Stimulated activated CD8-positive, alpha-beta memory T cell treated with anti-CD3 and anti-CD28 coated beads, Interleukin-15, amount 100 ng/mL, for 48 hours (primary cell): ENCODE measurements around the gene MT2A.
A peak's percentile ranks its signal among the peaks of the same experiment; 100 is the strongest.

Experiments used
- DNase-seq, 2 donors: peaks; one replicate each; pipeline ENCODE4 v3.0.0-alpha.2; 2020; ENCODE audit warnings: low read depth in 2 of 2

MT2A gene

DNA sequence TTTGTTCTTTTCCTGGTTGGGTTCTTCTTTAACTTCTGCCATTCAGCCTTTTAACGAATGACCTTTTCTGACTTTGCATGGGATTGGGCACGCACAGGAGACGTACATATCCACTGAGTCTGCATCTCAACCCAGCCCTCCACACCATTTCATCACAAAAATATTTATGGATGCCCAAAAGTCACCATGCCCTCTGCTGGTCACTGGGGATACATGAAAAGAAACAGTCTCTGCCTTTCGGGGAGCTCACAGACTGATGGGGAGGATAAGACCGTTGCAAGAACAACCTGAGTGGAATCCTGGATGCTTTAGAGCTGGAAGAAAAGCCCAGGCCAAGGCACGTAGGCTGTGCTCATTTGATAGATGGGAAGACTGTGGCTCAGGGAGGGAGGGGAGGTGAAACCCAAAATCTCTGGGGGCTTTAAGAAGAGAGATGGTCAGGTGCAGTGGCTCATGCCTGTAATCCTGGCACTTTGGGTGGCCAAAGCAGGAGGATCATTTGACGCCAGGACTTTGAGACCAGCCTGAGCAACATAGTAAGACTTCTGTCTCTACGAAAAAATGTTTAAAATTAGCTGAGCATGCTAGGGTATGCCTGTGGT is 7.9 kb upstream of the MT2A start:
- DNase-seq = no peak

DNA sequence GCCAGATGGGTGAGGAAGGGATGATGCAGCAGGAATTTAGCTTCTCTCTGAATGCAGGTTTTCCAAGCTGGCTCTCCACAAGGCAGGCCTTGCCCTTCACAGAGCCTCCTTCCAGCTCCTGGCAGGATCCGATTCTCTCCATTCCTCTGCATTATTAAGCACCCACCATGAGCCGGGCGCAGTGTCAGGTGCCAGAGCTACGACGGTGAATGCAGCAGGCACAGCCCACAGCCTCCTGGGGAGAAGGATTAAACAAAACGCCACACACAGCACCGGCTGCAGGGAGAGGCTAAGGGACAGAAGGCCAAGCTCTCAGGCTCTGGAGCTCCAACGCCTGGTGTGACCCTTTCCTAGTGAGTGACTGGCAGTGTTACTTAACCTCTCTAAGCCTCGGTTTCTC is 7.1 kb upstream of the MT2A start:
- no peak for DNase-seq

DNA sequence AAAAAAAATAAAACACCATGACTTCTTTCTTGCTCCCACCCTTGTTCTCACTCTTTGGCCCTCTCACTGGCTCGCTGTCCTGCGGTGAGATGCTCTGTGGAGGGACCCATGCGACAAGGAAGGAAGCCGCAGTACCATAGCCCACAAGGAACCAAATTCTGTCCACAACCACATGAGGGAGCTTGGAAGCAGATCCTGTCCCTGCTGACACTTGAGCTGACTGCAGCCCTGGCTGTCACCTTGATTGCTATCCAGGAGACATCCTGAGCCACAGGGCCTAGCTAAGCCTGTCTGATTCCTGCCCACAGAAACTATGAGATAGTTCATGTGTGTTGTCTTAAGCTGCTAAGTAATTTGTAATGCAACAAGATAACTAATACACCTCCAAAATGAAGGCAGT is 4.8 kb upstream of the MT2A start:
- DNase-seq = no peak

DNA sequence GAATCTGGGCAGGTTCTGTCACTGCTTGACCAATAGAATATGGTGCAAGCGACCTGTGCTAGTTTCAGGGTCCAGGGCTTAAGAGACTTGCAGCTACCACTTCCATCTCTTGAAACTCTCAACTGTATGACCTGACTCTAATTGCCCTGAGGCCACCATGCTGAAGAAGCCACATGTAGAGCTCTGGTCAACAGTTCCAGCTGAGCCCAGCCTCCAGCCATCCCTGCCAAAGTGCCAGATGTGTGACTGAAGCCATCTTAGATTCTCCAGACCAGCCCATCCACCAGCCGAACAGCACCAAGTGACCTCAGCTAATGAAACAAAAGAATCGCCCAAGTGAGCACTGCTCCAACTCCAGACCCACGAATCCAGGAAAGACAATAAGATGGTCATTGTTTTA is 3.4 kb upstream of the MT2A start:
- DNase-seq = no peak

DNA sequence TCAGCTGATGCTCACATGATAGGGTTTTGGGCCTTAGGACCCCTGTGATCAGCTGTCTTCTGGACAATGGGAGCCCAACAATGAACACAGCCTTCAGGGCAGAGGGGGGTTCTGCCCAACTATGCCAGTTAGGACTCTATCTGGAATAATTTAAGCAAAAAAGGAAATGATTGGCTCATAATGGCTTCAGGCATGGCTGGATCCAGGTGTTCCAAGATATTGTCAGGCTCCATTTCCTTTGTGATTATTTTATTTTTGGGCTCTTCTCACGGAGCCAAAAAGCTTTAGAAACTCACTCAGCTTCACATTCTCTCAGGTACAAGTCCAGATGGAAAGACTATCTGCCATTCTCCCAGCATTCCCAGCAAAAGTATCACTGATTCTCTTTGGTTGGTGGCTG is 2.9 kb upstream of the MT2A start:
- no peak for DNase-seq

DNA sequence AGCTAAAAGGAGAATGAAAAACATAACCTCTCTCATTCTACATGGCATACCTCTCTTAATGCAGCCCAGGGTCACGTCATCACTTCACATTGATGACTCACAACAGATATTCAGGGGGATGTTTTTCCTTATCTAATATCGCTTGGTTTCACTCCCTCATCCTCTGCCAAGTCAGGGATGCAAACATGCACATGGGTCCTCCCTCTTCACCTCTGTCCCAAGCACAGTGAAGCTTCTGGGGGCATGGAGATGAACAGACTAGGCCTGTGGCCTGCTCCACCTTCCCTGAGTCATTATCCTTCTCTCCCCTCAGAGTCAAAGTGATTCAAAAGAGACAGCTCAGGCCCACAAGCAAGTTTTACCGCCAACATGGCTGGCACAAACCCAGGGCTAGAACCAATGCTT is 2.3 kb upstream of the MT2A start:
- no peak for DNase-seq

DNA sequence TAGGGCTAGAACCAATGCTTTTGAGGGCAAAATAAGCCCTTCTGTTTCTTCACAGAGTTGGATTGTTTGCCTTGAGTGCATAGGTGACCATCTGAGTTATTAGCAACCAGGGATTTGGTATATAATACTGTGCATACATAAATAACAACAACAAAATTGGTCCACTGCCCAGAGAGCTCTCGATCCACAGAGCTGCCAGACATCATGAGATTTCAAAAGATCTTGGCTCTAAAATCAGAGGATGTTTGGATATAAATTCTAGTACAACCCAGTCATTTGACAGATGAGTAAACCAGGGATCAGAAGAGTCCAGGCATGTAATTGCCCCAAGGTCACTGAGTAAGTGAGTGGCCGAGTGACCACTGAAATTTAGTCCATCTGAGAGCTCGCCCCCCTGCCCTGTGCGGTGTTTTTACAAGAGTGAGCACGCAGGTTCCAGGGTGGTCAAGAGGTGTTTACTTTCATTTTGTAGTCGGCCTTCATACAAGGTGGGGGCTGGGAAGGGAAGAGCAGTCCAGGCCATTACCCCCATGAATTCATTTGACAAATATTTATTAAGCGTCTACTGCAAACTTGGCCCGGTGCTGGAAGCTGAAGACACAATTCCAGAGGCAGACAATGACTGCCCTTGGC is 1.8 kb upstream of the MT2A start:
- DNase-seq = no peak

DNA sequence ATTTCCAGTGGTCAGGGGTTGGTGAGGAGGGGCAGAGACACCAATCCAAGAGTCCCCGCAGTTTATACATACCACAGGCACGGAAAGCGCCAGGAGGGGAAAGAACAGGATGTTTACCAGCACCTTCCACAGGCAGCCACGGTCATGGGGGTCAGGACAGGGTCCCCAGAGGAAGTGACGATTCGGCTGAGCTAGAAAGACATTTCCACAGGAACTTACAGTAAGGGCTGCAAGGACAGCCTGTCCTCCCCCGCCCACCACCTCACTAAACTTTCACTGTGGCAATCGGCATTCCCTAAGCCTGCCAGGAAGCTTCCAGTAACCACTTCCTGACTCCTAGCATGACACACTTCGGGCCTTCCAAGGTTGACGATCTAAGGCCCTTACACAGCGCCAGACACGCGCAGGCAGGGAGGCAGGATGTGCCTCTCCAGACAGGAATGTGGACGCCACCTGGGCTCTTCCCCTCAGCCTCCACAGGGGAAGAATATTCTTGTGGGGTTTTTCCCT is 1.2 kb upstream of the MT2A start:
- DNase-seq = no peak

DNA sequence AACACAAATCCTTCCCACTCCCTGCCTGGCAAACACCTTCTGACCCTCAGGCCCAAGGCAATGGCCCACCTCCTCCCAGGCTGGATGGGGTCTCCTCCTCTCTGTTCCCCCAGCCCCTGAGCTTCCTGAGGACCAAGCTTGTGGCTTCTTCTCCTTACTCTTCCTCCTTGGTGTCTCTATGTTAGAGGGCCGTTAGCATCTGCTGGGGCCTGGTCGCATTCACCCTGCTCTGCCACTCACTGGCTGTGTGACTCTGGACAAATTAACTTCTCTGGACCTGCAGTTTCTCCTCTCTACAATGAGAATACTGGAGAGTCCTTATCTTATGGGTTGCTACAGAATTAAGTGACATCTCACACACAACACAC is 725 bp upstream of the MT2A start:
- DNase-seq = no peak

DNA sequence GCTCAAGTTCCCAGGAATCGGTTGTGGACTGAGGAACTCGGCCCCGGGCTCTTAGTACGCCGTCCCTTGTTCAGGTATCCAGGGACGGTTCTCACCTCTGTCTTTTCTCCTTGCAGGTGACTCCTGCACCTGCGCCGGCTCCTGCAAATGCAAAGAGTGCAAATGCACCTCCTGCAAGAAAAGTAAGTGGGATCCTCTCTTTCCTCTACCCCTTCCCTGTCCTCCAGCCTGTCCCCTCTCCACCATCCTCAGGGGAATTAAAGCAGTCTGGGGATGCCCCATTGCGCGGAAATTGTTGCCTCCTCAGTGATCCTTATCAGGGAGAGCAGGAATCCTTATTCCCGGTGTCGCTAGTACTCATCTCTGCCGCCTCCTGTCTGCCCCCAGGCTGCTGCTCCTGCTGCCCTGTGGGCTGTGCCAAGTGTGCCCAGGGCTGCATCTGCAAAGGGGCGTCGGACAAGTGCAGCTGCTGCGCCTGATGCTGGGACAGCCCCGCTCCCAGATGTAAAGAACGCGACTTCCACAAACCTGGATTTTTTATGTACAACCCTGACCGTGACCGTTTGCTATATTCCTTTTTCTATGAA is 585 bp downstream of the MT2A start:
- DNase-seq = no peak

DNA sequence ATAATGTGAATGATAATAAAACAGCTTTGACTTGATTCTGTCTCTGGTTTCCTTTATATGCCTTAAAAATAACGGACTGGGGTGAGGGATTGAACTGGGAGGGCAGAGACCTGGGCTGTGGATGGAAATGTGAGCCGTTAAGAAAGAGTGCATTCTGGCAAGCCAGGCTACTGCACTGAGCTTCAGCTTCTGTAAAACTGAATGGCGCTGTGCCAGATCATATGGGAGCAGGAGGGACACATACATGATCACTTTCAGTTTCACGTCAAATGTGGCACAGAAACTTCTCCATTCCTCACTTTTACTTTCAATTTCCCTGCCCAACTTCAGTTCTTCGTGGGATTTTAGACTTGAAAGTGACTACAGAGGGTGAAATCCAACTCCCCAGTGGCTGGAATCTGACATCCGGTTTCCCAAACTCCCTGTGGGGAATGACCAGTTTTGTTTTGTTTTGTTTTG is 1.1 kb downstream of the MT2A start:
- DNase-seq = peak; percentile 48 to 63

DNA sequence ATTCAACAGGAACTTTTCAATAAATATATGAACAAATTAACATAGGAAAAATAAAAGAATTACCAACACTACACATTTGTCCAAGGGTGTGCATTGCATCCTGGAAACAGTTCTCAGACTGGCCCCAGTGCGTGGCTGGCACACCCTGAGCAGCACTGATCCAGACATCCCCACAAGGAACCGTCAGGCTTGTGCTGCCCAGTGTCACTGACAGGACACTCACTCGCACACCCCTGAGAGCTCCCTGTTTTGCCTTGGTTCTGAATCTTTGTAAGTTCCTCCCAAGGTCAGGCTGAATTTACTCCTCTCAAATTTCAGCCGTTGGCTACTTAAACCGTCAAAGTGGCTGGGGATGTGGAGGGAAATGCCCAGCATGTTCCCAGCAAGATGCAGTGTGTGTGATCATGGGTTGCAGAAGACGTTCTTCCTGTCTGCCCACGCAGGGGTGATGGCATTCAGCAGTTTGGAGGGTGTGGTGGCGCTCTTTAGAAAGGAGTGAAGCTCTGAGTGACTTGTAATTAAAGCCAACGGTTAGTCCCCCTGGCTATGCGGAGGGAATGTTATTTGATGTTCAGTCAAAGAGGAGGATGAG is 1.7 kb downstream of the MT2A start:
- peak; percentile 70 to 77 for DNase-seq

DNA sequence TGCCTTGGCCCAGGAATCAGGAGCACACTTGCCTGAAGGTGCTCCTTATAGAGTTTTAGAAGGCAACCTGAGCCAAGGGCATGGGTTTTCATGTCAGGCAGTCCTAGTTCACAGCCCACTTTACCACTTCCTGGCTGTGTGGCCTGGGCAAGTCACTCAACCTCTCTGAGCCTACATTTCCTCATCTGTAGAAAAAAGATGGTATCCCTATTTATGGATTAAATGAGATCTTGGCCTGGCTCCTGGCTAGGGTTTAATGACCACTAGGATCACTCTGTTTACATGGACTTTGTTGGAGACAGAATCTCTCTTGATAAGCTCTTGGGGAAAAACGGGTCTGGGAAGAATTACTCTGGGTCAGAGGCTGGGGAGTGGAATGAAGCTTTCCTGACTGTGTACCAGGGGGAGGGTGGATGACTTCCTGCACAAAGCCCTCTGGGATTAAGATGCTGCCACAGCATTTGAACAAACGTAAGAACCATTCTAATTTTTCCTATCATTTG is 2.3 kb downstream of the MT2A start:
- no peak for DNase-seq

DNA sequence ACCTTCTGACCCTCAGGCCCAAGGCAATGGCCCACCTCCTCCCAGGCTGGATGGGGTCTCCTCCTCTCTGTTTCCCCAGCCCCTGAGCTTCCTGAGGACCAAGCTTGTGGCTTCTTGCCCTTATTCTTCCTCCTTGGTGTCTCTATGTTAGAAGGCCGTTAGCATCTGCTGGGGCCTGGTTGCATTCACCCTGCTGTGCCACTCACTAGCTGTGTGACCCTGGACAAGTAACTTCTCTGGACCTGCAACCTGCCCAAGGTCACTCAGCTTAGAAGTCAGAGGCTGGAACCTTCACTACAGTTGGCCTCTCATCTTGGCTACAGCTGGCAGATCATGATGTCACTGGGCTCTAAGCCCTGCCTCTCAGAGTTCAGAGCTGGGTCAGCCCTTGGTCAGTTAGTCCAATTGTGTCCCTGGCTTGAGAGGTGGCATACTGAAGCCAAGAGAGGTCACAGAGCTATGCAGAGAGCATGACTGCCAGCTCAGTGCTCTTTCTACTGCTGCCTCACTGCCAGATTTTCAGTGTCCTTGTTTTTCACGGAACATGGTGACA is 3.0 kb downstream of the MT2A start:
- no peak for DNase-seq

DNA sequence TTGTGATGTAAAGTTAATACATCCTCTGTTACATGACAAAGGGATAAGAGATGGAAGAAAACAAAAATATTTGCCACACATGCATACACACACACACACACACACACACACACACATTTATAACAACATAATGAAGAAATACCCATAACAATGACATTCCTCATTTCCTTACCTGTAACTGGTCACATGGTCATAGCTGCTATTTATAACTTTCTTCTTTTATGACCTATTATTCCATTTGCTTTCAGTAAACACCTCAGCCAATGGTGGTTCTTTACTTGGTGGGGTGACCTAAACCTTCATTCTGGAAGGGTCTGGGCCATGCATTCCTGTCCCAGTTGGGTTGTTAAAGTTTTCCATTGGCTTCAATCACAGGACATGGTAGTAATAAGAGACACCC is 5.3 kb downstream of the MT2A start:
- DNase-seq = no peak

DNA sequence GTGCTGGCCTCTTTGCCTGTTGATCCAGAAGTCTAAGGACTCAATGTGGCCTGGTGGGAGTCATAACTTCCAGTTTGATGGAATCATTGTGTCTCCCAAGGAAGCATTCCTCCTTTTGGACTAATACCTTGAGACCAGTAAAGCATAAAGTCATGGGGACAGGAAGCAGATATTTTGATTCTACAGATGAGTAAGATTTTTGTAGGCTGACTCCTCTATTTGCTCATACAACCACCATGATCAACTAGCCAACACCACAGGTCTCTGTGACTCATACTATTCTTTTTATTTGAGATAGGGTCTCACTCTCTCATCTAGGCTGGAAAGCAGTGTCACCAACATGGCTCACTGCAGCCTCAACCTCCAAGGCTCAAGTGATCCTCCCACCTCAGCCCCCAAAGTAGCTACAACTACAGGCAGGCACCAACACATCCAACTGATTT is 6.2 kb downstream of the MT2A start:
- DNase-seq = no peak

DNA sequence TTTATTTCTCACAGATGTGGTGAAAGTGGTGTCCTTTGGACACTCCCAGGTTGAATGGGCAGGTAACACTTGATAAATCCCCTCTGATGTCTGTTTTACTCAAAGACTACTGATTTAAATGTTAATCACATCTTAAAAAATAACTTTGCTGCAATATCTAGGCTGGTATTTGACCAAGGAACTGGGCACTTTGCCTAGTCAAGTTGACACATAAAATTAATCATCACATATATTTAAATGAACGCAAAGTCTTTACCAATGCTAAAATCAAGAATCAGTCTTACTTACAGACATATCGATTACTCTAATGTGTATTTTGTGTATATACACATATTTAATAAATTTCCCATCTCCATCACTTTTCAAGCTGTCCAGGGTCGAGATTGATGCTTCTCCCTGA is 7.0 kb downstream of the MT2A start:
- DNase-seq = no peak

DNA sequence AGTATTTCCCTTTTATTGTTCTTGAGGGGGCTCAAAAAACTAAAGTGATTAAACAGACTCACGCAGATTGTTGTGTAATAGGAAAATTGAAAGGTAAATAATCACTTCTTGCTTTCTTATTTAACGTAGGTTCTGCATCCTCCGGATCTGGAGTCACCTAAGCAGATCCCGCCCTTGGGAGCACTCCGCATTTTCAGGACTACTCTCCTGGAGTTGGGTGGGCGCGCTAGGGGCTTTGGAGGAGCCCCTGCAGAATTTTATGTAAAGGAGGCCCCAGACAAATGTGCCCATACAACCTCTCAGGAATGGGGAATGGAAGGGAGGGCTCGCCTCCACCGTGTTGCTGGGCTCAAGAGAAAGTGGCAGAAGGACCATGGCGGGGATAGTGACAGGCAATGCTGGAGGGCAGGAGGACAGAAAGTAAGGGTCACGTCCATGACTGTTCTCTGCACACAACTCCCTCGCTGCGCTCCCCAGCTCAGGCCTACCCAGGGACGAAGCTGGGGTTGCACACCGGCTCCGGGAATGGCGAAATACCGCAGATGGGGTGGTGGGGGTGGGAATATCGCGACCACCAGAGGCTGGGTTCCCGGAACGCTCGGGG is 8.3 kb downstream of the MT2A start:
- DNase-seq = no peak

DNA sequence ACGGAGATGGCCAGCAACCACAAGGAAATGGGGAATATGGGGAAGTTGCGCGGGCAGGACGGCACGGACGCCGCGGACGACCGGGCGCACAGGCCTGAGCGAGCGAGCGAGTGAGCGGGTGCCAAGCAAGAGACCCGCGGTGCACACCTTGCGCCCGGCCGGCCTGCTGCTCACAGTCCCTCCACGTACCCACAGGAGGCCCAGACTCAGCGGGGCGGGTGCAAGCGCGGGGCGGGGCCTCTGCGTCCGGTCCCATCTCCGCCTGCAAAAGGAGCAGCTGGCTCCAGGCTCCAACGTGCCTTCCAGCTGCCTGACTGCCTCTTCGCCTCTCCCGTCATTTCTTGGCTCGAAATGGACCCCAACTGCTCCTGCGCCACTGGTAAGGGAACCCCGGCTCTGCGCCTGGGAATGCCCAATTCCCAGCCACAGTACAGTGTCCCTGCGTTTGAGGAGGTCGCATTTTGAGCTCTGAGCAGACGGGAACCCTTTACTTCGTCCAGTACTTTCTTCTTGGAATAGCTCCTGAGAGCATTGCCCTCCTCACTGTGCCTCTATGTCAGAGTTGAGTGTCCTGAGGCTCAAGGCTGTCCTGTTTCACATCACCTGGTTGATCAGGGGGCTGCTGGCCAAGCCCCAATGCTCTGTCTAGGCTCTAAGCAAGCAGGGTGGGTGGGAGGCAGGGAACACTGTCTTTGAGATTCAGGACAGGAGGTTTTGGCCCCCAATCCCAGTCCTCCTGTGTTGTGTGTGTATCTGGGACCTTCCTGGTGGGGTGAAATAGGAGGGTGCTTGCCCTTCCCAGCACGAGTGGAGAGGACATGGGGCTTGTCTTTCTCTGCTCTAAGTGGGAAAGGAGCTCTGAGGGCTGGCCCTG is 9.1 kb downstream of the MT2A start:
- DNase-seq = peak; percentile 62 to 65

DNA sequence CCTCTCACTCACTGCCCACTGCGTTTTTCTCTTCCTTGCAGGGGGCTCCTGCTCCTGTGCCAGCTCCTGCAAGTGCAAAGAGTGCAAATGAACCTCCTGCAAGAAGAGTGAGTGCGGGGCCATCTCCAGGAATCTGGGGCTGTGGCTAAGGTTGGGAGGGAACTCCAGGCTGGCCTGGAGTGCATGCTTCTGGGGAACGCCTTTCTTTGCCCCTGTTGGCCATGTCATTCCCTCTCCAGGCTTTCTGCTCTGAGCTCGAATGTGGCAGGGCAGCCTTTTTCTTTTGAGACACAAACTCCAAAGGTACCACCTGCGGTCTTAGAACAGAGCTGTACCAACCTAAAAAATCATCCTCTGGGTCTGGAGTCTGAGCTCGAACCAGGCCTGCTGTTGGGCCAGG is 9.8 kb downstream of the MT2A start:
- DNase-seq = no peak

DNA sequence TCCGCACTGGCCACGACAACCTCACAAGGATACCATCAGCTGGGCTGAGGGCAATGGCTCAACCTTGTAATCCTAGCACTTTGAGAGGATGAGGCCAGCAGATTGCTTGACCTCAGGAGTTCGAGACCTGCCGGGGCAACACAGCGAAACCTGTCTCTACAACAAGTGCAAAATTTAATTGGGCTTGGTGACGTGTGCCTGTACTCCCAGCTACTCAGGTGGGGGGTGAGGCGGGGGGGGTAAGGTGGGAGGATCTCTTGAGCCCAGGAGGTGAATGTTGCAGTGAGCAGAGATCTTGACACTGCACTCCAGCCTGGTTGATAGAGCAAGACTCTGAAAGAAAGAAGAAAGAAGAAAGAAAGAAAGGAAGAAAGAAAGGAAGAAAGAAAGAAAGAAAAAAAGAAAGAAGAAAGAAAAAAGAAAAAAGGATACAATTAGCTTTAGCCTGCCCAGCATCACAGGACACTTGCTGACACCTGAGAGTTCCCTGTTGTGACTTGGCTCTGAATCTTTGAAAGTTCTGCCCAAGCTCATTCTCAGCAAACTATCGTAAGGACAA is 12.0 kb downstream of the MT2A start:
- no peak for DNase-seq
